Omental fat pad (tissue), 4 donors: ENCODE data around the gene CEP162. TPM values are rescaled to one million over a fixed set of nuclear protein-coding genes. Genes with fewer than 3 reads are reported as not detected.
"Not testable (repeated sequence)": the region's sequence is repeated elsewhere in the genome, so short reads cannot be mapped to it uniquely, and the experiment has no call there.

Source experiments
- ATAC-seq: fragments of 150-250 bp; one replicate; pipeline ENCODE4 v1.9.1; 2016; ENCODE audit warnings: mild to moderate bottlenecking, moderate library complexity; ENCODE audit not compliant: low FRiP score
- DNase-seq: peaks from one replicate; pipeline ENCODE4 v3.0.0-alpha.2; 2019; ENCODE audit warnings: low spot score
- CTCF ChIP-seq, 3 donors: fragments of 450-650 bp; IDR thresholded peaks; one replicate each; pipeline ENCODE4 v1.5.1; 2016 to 2017; ENCODE audit warnings: antibody characterized with exemption in 3 of 3, mild to moderate bottlenecking in 3 of 3, moderate library complexity in 2 of 3
- total RNA-seq, 4 donors: library from RNA; depleted of rRNA; stranded (reverse); fragments of >200 nt; gene quantifications; one replicate each; pipeline ENCODE4 v1.1.0, GENCODE V29; 2016

CEP162 gene
- total RNA-seq, 4 donors from 2014 or later = 5.3 to 15.8 (median 6.0) TPM

- no peak for TF ChIP-seq CTCF (IDR thresholded peaks at IDR 0.05)
- no peak for DNase-seq
- ATAC-seq = no peak
Observed at GRCh38 chr6:84204011-84204410, 23.4 kb downstream of the CEP162 start.

GRCh38 chr6:84199987-84200386 is 27.5 kb downstream of the CEP162 start:
- not testable (repeated sequence) for DNase-seq, ATAC-seq

- DNase-seq (no peak), ATAC-seq (no peak)
- no peak for TF ChIP-seq CTCF (IDR thresholded peaks at IDR 0.05)
Observed at GRCh38 chr6:84197708-84198107, 29.7 kb downstream of the CEP162 start.

GRCh38 chr6:84193114-84193708 is 34.2 kb downstream of the CEP162 start:
- DNase-seq (no peak), ATAC-seq (no peak)
- TF ChIP-seq CTCF (IDR thresholded peaks at IDR 0.05) = no peak

- no peak for TF ChIP-seq CTCF (IDR thresholded peaks at IDR 0.05)
- no peak for ATAC-seq
- DNase-seq = no peak
Observed at GRCh38 chr6:84191802-84192201, 35.6 kb downstream of the CEP162 start.

GRCh38 chr6:84189356-84189755 is 38.1 kb downstream of the CEP162 start:
- not testable (repeated sequence) for ATAC-seq, DNase-seq

GRCh38 chr6:84183430-84183829 is 44.0 kb downstream of the CEP162 start:
- DNase-seq (no peak), ATAC-seq (no peak)
- no peak for TF ChIP-seq CTCF (IDR thresholded peaks at IDR 0.05)

- ATAC-seq = no peak
- no peak for DNase-seq
- TF ChIP-seq CTCF (IDR thresholded peaks at IDR 0.05) = no peak
Observed at GRCh38 chr6:84182001-84182400, 45.4 kb downstream of the CEP162 start.
